DND-41 (cell line): ENCODE measurements around the gene ULBP1.

Experiments
- CTCF ChIP-seq: IDR thresholded peaks from 2 replicates; pipeline ENCODE4 v1.5.1; 2012; ENCODE audit warnings: borderline replicate concordance, low read length, moderate library complexity, mild to moderate bottlenecking; ENCODE audit not compliant: poor library complexity, severe bottlenecking; ENCODE audit errors: extremely low read depth
- EZH2 ChIP-seq: IDR thresholded peaks from 3 replicates; pipeline ENCODE4 v1.6.1; 2012; ENCODE audit warnings: borderline replicate concordance, low read depth, mild to moderate bottlenecking, moderate library complexity, low read length, inconsistent platforms; ENCODE audit not compliant: severe bottlenecking

- no peak for TF ChIP-seq CTCF
- no peak for TF ChIP-seq EZH2
Measured at GRCh38 chr6:149925253-149925973, 38.3 kb upstream of the ULBP1 start.
